Measurements from ENCODE around the gene DDX55.

DNA sequence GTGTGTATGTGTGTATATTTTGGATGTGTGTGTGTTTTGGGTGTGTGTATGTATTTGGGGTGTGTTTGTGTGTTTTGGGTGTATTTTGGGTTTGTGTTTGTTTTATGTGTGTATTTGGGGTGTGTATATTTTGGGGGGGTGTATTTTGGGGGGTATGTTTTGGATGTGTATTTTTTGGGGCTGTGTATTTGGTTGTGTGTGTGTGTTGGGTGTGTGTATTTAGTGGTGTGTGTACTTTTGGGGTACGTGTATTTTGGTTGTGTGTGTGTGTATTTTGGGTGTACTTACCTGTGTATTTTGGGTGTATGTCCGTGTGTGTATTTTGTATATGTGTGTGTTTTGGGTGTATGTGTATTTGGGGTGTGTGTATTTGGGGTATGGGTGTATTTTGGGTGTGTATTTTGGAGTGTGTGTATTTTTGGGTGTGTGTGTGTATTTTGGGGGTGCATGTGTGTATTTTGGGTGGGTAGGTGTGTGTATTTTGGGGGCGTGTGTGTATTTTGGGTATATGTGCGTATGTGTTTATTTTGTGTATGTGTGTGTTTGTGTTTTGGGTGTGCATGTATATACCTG is 52.3 kb downstream of the DDX55 start:
- TF ChIP-seq TAF1 (IDR thresholded peaks at IDR 0.05; ENCODE audit: low read depth), result no peak
- TF ChIP-seq, protein P1, sequence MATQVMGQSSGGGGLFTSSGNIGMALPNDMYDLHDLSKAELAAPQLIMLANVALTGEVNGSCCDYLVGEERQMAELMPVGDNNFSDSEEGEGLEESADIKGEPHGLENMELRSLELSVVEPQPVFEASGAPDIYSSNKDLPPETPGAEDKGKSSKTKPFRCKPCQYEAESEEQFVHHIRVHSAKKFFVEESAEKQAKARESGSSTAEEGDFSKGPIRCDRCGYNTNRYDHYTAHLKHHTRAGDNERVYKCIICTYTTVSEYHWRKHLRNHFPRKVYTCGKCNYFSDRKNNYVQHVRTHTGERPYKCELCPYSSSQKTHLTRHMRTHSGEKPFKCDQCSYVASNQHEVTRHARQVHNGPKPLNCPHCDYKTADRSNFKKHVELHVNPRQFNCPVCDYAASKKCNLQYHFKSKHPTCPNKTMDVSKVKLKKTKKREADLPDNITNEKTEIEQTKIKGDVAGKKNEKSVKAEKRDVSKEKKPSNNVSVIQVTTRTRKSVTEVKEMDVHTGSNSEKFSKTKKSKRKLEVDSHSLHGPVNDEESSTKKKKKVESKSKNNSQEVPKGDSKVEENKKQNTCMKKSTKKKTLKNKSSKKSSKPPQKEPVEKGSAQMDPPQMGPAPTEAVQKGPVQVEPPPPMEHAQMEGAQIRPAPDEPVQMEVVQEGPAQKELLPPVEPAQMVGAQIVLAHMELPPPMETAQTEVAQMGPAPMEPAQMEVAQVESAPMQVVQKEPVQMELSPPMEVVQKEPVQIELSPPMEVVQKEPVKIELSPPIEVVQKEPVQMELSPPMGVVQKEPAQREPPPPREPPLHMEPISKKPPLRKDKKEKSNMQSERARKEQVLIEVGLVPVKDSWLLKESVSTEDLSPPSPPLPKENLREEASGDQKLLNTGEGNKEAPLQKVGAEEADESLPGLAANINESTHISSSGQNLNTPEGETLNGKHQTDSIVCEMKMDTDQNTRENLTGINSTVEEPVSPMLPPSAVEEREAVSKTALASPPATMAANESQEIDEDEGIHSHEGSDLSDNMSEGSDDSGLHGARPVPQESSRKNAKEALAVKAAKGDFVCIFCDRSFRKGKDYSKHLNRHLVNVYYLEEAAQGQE (IDR thresholded peaks at IDR 0.05; ENCODE audit: borderline replicate concordance), result no peak
- TF ChIP-seq, protein P2, sequence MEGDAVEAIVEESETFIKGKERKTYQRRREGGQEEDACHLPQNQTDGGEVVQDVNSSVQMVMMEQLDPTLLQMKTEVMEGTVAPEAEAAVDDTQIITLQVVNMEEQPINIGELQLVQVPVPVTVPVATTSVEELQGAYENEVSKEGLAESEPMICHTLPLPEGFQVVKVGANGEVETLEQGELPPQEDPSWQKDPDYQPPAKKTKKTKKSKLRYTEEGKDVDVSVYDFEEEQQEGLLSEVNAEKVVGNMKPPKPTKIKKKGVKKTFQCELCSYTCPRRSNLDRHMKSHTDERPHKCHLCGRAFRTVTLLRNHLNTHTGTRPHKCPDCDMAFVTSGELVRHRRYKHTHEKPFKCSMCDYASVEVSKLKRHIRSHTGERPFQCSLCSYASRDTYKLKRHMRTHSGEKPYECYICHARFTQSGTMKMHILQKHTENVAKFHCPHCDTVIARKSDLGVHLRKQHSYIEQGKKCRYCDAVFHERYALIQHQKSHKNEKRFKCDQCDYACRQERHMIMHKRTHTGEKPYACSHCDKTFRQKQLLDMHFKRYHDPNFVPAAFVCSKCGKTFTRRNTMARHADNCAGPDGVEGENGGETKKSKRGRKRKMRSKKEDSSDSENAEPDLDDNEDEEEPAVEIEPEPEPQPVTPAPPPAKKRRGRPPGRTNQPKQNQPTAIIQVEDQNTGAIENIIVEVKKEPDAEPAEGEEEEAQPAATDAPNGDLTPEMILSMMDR (IDR thresholded peaks at IDR 0.05; ENCODE audit: poor library complexity, severe bottlenecking), result no peak
